T-cell (primary cell): ENCODE results near the gene CLIC5. TPM values are rescaled to one million over a fixed set of nuclear protein-coding genes. Genes with fewer than 3 reads are reported as not detected.

Experiments used
- ATAC-seq, 4 experiments: fragments of 200-7000 bp in 3 of 4; fragments of 150-1000 bp in 1 of 4; cut with Tn5 transposase; replicated peaks in 1 of 4; 1 replicate in 3 of 4; 2 replicates in 1 of 4; pipeline ENCODE4 v1.10.0; 2021; ENCODE audit warnings: moderate library complexity in 3 of 4, mild to moderate bottlenecking in 2 of 4, moderate number of reproducible peaks in 1 of 4
- CTCF ChIA-PET, 2 donors: fragments of 300-600 bp; sonication (Branson Sonifier 250); formaldehyde crosslinking; loops; one replicate each; lab custom pipeline; 2022; ENCODE audit warnings: antibody characterized with exemption in 2 of 2; lab: Charles Lee
- POLR2A ChIA-PET, 2 donors: fragments of 300-600 bp; sonication (Branson Sonifier 250); formaldehyde crosslinking; loops; one replicate each; lab custom pipeline; 2022; ENCODE audit warnings: antibody characterized with exemption in 2 of 2; lab: Charles Lee
- DNase-seq, 35 experiments: peaks; one replicate each; pipeline versions ENCODE4 v3.0.0 to v3.0.0-alpha.2; 2013 to 2023
- H3K27ac ChIP-seq: one replicate; pipeline ENCODE4 v1.5.1; 2013; ENCODE audit warnings: low read length
- H3K27me3 ChIP-seq, 2 experiments: replicated peaks in 1 of 2; 1 replicate in 1 of 2; 2 replicates in 1 of 2; pipeline versions ENCODE4 v1.6.1 to v1.7.0; 2013; ENCODE audit warnings: low read length in 1 of 2, mixed read lengths in 1 of 2; ENCODE audit not compliant: control insufficient read depth in 2 of 2, insufficient read depth in 2 of 2; ENCODE audit errors: extremely low read depth in 1 of 2
- H3K36me3 ChIP-seq, 2 donors: 1 replicate in 1 of 2; 2 replicates in 1 of 2; pipeline versions ENCODE4 v1.6.1 to v1.7.0; 2013; ENCODE audit warnings: low read length in 1 of 2; ENCODE audit not compliant: control insufficient read depth in 2 of 2, insufficient read depth in 1 of 2; ENCODE audit errors: extremely low read depth in 1 of 2
- H3K4me1 ChIP-seq, 2 experiments: 1 replicate in 1 of 2; 2 replicates in 1 of 2; pipeline versions ENCODE4 v1.6.1 to v1.7.0; 2013; ENCODE audit warnings: low read length in 2 of 2, mixed read lengths in 1 of 2; ENCODE audit not compliant: insufficient read depth in 2 of 2, control insufficient read depth in 1 of 2; ENCODE audit errors: extremely low read depth in 1 of 2
- H3K4me3 ChIP-seq, 2 donors: 1 replicate in 1 of 2; 2 replicates in 1 of 2; pipeline versions ENCODE4 v1.5.1 to v1.7.0; 2013; ENCODE audit warnings: mild to moderate bottlenecking in 2 of 2, low read length in 1 of 2, moderate library complexity in 1 of 2; ENCODE audit not compliant: control insufficient read depth in 1 of 2; ENCODE audit errors: extremely low read depth in 1 of 2
- H3K9me3 ChIP-seq: 2 replicates; pipeline ENCODE4 v1.7.0; 2013
- H3K27ac Mint-ChIP-seq, 2 donors: one replicate each; pipeline ENCODE4 v1.8.0; 2020 to 2021; ENCODE audit warnings: mild to moderate bottlenecking in 2 of 2, mixed read lengths in 2 of 2
- H3K27me3 Mint-ChIP-seq, 2 donors: one replicate each; pipeline ENCODE4 v1.8.0; 2021 to 2022; ENCODE audit warnings: mixed read lengths in 2 of 2
- H3K36me3 Mint-ChIP-seq: one replicate; pipeline ENCODE4 v1.8.0; 2021; ENCODE audit warnings: mixed read lengths
- H3K4me1 Mint-ChIP-seq, 3 donors: one replicate each; pipeline ENCODE4 v1.8.0; 2020 to 2022; ENCODE audit warnings: mixed read lengths in 3 of 3, mild to moderate bottlenecking in 1 of 3
- H3K4me3 Mint-ChIP-seq, 3 donors: one replicate each; pipeline ENCODE4 v1.8.0; 2020 to 2022; ENCODE audit warnings: mild to moderate bottlenecking in 3 of 3, mixed read lengths in 3 of 3, moderate library complexity in 3 of 3
- H3K9me3 Mint-ChIP-seq, 3 donors: one replicate each; pipeline ENCODE4 v1.8.0; 2020 to 2022; ENCODE audit warnings: mixed read lengths in 3 of 3
- WGBS: methylation state at CpG from one replicate; pipeline ENCODE4 v1.1.5; 2013; ENCODE audit warnings: missing lambda C conversion rate; ENCODE audit not compliant: insufficient coverage; 5-methylcytosine and 5-hydroxymethylcytosine counted together
- total RNA-seq, 35 experiments: library from RNA in 6 of 35; stranded (reverse) in 6 of 35; fragments of 120-200 nt in 1 of 35; gene quantifications; one replicate each; pipeline versions ENCODE4 v1.2.1 to v1.2.4 and lab custom pipeline; 2013 to 2026

CLIC5 gene
- total RNA-seq, 5 donors from 2014 or later (not counting 1 experiment from before 2014, with no cell fraction given), result 3.8 to 17.8 (median 7.1) TPM

GRCh38 chr6:46014511-46015118 lies 1.0 kb downstream of the CLIC5 start:
- Histone ChIP-seq H3K4me3 (peak overlapping the region; percentile 69 to 77), H3K27ac (peak overlapping the region; percentile 87), H3K36me3 (no peaks in the 10 kb centered on the region), H3K27me3 (peaks cover 0 to 3% of the 10 kb centered on the region in 2 experiments), H3K9me3 (no peaks in the 10 kb centered on the region), H3K4me1 (peaks cover 9 to 52% of the 10 kb centered on the region in 2 experiments)
- WGBS, result 17% methylated on average over 12 of the region's 21 CpGs
- DNase-seq (peak in 15 of 35 experiments; percentile 3 to 50 (median 14)), ATAC-seq (peak; percentile 8 to 23 (median 14))
- POLR2A ChIA-PET, result no interaction called here
- peak overlapping the region; percentile 96 to 97 for H3K27ac Mint-ChIP-seq
- H3K9me3 Mint-ChIP-seq, result no peaks in the 10 kb centered on the region
- CTCF ChIA-PET, result interaction anchor here in 1 of 2 donors (1.8 kb wide), 1 partner anchor 84 kb away, joined by 7 read pairs; no protein-coding TSS in a partner anchor
- peak overlapping the region; percentile 77 to 91 (median 89) for H3K4me3 Mint-ChIP-seq
- peaks cover 12% of the 10 kb centered on the region in 2 donors for H3K27me3 Mint-ChIP-seq
- peaks cover under 1% of the 10 kb centered on the region for H3K36me3 Mint-ChIP-seq
- H3K4me1 Mint-ChIP-seq, result peaks cover 58 to 60% (median 59%) of the 10 kb centered on the region in 3 donors

DNA sequence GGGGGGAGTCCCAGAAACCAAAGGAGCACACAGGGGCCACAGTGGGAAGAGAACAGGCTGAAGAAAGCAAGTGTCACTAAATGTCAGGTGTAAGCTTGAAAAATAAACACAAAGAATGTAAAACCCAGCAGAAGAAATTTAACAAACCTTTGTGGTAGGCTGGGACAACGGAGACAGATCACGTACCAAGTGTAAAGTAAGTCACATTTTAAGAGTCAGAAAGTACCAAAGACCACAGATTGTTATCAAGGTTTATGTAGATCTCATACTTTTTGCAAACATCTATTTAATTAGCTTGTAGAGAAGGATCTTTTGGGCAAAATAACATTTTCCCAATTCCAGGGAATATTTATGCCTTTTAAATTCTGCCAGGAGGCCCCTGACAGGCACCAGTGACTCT lies 1.6 kb downstream of the CLIC5 start:
- peak in 3 of 4 experiments; percentile 18 to 55 (median 23) for ATAC-seq
- H3K27ac Mint-ChIP-seq, result peak overlapping the region; percentile 96 to 97

DNA sequence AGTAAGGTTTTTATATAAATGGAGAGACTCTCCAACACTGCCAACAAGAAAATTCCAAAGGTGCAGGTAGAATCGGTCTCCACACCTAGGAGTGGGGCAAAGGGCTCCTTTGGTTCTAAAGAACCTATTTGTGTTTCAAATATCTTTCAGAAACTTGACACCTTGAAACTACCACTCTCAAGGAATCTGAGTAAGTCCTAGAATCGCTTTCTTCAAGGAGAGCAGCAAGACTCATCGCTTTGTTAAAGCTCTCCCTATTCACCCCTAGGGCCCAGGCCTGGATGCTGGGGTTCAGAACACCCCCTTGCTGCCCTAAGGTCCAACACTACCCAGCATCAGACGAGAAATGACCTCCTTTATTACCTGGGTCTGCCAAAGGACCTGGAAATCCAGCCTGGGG lies 2.0 kb downstream of the CLIC5 start:
- 94% methylated on average over 2 of the region's 4 CpGs for WGBS
- Histone ChIP-seq H3K27ac (peak overlapping the region; percentile 87), H3K4me1 (peaks cover 9 to 53% of the 10 kb centered on the region in 2 experiments), H3K36me3 (no peaks in the 10 kb centered on the region), H3K4me3 (peak overlapping the region in 1 of 2 donors; percentile 69), H3K27me3 (peaks cover 0 to 3% of the 10 kb centered on the region in 2 experiments), H3K9me3 (no peaks in the 10 kb centered on the region)
- peaks cover 59 to 69% (median 63%) of the 10 kb centered on the region in 3 donors for H3K4me1 Mint-ChIP-seq
- H3K9me3 Mint-ChIP-seq, result no peaks in the 10 kb centered on the region
- peak overlapping the region; percentile 96 to 97 for H3K27ac Mint-ChIP-seq
- POLR2A ChIA-PET, result no interaction called here
- peak overlapping the region; percentile 77 to 91 (median 89) for H3K4me3 Mint-ChIP-seq
- CTCF ChIA-PET, result interaction anchor here in 1 of 2 donors (1.8 kb wide), 1 partner anchor 83 kb away, joined by 7 read pairs; no protein-coding TSS in a partner anchor
- ATAC-seq, result no peak
- no peak for DNase-seq
- H3K36me3 Mint-ChIP-seq, result peaks cover 4% of the 10 kb centered on the region
- H3K27me3 Mint-ChIP-seq, result peaks cover 12% of the 10 kb centered on the region in 2 donors

More for the DNA sequence above, 1.6 kb downstream of the CLIC5 start:
- peak in 1 of 35 experiments; percentile 58 for DNase-seq
- Histone ChIP-seq H3K36me3 (no peaks in the 10 kb centered on the region), H3K4me3 (peak overlapping the region; percentile 69 to 77), H3K4me1 (peaks cover 9 to 53% of the 10 kb centered on the region in 2 experiments), H3K9me3 (no peaks in the 10 kb centered on the region), H3K27me3 (peaks cover 0 to 3% of the 10 kb centered on the region in 2 experiments), H3K27ac (peak overlapping the region; percentile 87)
- no peaks in the 10 kb centered on the region for H3K9me3 Mint-ChIP-seq
- ChIA-PET CTCF (interaction anchor here in 1 of 2 donors (1.8 kb wide), 1 partner anchor 83 kb away, joined by 7 read pairs; no protein-coding TSS in a partner anchor), POLR2A (no interaction called here)
- H3K36me3 Mint-ChIP-seq, result peaks cover 4% of the 10 kb centered on the region
- peaks cover 12% of the 10 kb centered on the region in 2 donors for H3K27me3 Mint-ChIP-seq
- WGBS, result no CpG with 5 or more reads among the region's 2 CpGs
- peak overlapping the region; percentile 77 to 91 (median 89) for H3K4me3 Mint-ChIP-seq
- peaks cover 59 to 66% (median 62%) of the 10 kb centered on the region in 3 donors for H3K4me1 Mint-ChIP-seq

GRCh38 chr6:46012834-46013233 lies 2.8 kb downstream of the CLIC5 start:
- Histone ChIP-seq H3K36me3 (no peaks in the 10 kb centered on the region), H3K27me3 (peaks cover 0 to 3% of the 10 kb centered on the region in 2 experiments), H3K27ac (peak overlapping the region; percentile 87), H3K9me3 (no peaks in the 10 kb centered on the region), H3K4me1 (peaks cover 9 to 53% of the 10 kb centered on the region in 2 experiments), H3K4me3 (no peak overlapping the region)
- no CpG with 5 or more reads among the region's 1 CpG for WGBS
- Mint-ChIP-seq H3K9me3 (no peaks in the 10 kb centered on the region), H3K27me3 (peaks cover 5 to 7% of the 10 kb centered on the region in 2 donors), H3K27ac (peak overlapping the region; percentile 96 to 97), H3K4me3 (peak overlapping the region in 2 of 3 donors; percentile 1 to 77), H3K36me3 (peaks cover 8% of the 10 kb centered on the region), H3K4me1 (peaks cover 59 to 74% (median 63%) of the 10 kb centered on the region in 3 donors)
- DNase-seq (no peak), ATAC-seq (no peak)
- ChIA-PET CTCF (interaction anchor here (0.5 to 1.8 kb wide), 2 partner anchors 82 to 1573 kb away, joined by 3 to 7 read pairs; no protein-coding TSS in a partner anchor), POLR2A (no interaction called here)

GRCh38 chr6:46011188-46012085 lies 4.2 kb downstream of the CLIC5 start:
- Histone ChIP-seq H3K27me3 (no peaks in the 10 kb centered on the region), H3K36me3 (no peaks in the 10 kb centered on the region), H3K27ac (peak overlapping the region; percentile 87), H3K4me3 (peak overlapping the region in 1 of 2 donors; percentile 30), H3K9me3 (no peaks in the 10 kb centered on the region), H3K4me1 (peaks cover 9 to 52% of the 10 kb centered on the region in 2 experiments)
- peak; percentile 88 to 89 (median 88) for ATAC-seq
- H3K4me3 Mint-ChIP-seq, result peak overlapping the region; percentile 64 to 71 (median 67)
- CTCF ChIA-PET, result interaction anchor here in 1 of 2 donors (1.2 to 1.9 kb wide), 3 partner anchors 29 to 118 kb away, joined by 4 to 10 read pairs (median 6); partner anchors contain the start of gene ENPP4
- peaks cover 0 to 1% of the 10 kb centered on the region in 2 donors for H3K27me3 Mint-ChIP-seq
- peak; percentile 22 to 82 (median 57) for DNase-seq
- POLR2A ChIA-PET, result interaction anchor here in 1 of 2 donors (0.5 kb wide), 1 partner anchor 17 kb away, joined by 3 read pairs; no protein-coding TSS in a partner anchor
- no peaks in the 10 kb centered on the region for H3K9me3 Mint-ChIP-seq
- 52% methylated on average over 3 of the region's 8 CpGs for WGBS
- peak overlapping the region; percentile 96 to 97 for H3K27ac Mint-ChIP-seq
- peaks cover 54 to 69% (median 60%) of the 10 kb centered on the region in 3 donors for H3K4me1 Mint-ChIP-seq
- peaks cover 11% of the 10 kb centered on the region for H3K36me3 Mint-ChIP-seq
